GM19397 (cell line): Measurements from ENCODE around the gene ACHE.
"Not testable (repeated sequence)": the region's sequence is repeated elsewhere in the genome, so short reads cannot be mapped to it uniquely, and the experiment has no call there.

Experiments used
- ATAC-seq: cut with Tn5 transposase; IDR thresholded peaks from one replicate; pipeline ENCODE4 v1.9.1; 2021; ENCODE audit warnings: mild to moderate bottlenecking, moderate library complexity; ENCODE audit not compliant: unreplicated experiment

The ACHE gene

GRCh38 chr7:100865938-100866728 lies 29.6 kb downstream of the ACHE start:
- no peak for ATAC-seq

- ATAC-seq = no peak
These were observed 30.2 kb downstream of the ACHE start for GRCh38 chr7:100865372-100865911.

GRCh38 chr7:100864263-100864845 lies 31.3 kb downstream of the ACHE start:
- no peak for ATAC-seq

GRCh38 chr7:100863406-100863950 lies 32.2 kb downstream of the ACHE start:
- ATAC-seq = no peak

GRCh38 chr7:100861616-100861985 lies 34.1 kb downstream of the ACHE start:
- ATAC-seq = no peak

GRCh38 chr7:100860702-100861615 lies 34.7 kb downstream of the ACHE start:
- ATAC-seq = no peak

GRCh38 chr7:100859856-100860255 lies 35.8 kb downstream of the ACHE start:
- no peak for ATAC-seq

- ATAC-seq = no peak
These were observed 38.8 kb downstream of the ACHE start for GRCh38 chr7:100856871-100857282.

- no peak for ATAC-seq
These were observed 40.2 kb downstream of the ACHE start for GRCh38 chr7:100855515-100855914.

GRCh38 chr7:100854899-100855298 lies 40.8 kb downstream of the ACHE start:
- not testable (repeated sequence) for ATAC-seq

GRCh38 chr7:100854146-100854895 lies 41.4 kb downstream of the ACHE start:
- no peak for ATAC-seq

GRCh38 chr7:100852048-100852872 lies 43.4 kb downstream of the ACHE start, which contains the start of gene SLC12A9:
Gene SLC12A9 (plus strand): TSS chr7:100852713. CDS start chr7:100854198, 1,485 bp downstream.
- peak; percentile 89 for ATAC-seq

- ATAC-seq = no peak
These were observed 48.3 kb downstream of the ACHE start for GRCh38 chr7:100847360-100847759.

- ATAC-seq = no peak
These were observed 55.1 kb downstream of the ACHE start for GRCh38 chr7:100840470-100841100.
